Dermis blood vessel endothelial cell (primary cell): ENCODE measurements around the gene SKP2. TPM values are rescaled to one million over a fixed set of nuclear protein-coding genes. Genes with fewer than 3 reads are reported as not detected.

Experiments
- DNase-seq: peaks from one replicate; pipeline ENCODE4 v3.0.0; 2010
- total RNA-seq: library from RNA; depleted of rRNA; stranded (reverse); fragments of >200 nt; gene quantifications from 2 replicates; pipeline ENCODE4 v1.2.3, GENCODE V29; 2014

SKP2 gene
- total RNA-seq, 1 donor from 2014 or later, result 32.3 TPM

DNA sequence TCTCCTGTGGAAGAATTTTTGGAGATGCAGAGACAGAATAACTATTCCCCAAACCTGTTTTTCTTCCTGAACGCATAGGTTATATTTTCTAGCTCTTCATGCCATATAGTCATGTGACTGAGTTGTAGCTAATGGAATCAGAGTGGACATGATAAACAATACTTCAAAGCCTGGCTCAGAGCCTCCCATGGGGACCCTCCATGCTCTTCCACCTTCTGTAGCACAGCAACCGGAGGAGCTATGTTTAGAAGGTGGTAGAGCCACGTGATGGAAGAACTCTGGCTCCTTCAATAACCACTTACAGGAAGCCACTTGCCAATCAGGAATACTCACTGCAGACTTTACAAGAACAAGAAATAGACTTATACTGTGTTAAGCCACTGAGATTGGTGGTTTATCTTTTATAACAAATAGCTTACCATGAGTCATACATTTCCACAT lies 50.6 kb downstream of the SKP2 start:
- peak; percentile 49 for DNase-seq

DNA sequence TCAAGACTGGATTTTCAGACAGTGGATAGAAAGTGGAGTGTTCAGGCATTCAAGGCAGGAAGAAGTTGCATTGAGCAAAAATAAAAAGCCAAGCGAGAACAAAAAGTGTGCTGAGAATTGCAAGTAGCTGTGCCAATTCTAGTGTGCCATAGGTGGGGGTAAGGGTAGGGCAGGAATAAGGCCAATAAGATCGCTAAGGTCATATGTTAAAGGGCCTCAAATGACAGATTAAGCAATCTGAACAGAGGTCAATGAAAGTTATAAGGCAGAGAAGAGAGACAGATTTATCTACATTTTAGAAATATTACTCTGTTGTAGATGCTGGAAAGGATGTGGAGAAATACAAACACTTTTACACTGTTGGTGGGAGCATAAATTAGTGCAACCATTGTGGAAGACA lies 53.4 kb downstream of the SKP2 start:
- DNase-seq, result no peak

DNA sequence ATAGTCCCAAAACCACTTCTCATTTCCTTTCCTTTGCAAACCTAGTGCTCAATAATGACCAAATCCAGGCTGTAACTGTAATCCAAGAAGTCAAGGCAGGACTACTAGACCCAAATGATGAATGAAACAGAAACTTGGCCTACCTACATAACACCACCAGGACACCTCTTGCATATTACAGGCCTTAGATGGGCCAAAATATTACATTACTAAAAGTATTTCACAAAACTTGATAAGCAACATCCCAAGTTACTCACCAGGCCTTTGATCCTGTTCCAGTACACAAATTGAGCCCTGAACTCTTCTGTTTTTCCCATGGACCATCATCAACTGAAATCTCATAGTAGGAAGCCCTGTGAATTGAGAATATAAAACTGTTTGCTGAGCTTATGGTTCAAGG lies 55.0 kb downstream of the SKP2 start:
- no peak for DNase-seq

DNA sequence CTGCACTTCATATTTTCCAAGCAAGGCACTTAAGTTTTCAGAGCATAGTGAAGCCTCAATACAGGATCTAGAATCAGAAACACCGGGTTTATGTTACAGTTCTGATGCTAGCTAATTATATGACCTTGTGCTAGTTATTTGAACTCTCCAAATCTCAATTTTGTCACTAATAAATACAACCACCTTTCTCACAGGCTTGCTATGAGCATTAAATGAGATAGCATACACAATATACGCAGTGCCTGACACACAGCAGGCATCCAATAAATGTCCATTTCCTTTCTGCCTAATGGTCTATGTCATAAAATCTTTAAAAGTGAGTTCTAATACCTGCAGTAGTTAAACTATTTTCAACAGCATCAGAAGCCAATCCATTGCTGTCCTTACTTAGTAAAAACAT lies 56.9 kb downstream of the SKP2 start:
- DNase-seq, result no peak

DNA sequence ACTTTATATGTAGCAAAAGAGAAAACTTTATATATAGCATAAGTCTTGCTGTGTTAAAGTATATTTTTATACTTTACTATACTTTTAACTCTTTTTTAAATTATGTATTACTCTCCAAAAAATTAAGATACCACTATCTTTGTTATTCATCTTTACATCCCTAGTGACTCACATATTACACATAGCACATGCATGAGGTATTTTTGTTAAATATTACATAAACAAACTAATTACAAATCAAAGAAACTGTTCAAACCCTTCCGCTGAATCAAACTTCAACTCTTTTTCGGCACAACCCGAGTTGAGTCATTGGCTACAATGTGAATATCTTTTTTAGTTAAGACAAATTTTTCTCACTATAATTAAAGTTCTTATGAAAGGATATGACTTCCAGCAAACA lies 57.8 kb downstream of the SKP2 start:
- DNase-seq, result peak; percentile 37

DNA sequence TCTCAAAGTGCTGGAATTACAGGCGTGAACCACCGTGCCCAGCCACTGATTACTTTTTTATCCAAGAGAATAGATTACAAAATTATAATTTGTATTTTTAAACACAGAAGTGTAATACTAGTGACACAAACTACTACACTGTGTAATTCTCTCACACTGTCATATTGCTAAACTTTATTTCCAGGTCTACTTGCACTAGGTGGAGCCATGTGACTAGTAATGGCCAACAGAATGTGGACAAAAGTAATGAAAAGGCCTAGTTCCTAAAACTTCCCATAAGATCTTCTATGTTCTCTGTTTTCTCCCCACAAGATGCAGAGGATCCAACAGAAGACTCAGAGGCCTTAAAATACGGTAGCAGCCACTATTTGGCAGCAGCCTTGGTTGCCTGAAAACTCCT lies 62.5 kb downstream of the SKP2 start:
- no peak for DNase-seq

DNA sequence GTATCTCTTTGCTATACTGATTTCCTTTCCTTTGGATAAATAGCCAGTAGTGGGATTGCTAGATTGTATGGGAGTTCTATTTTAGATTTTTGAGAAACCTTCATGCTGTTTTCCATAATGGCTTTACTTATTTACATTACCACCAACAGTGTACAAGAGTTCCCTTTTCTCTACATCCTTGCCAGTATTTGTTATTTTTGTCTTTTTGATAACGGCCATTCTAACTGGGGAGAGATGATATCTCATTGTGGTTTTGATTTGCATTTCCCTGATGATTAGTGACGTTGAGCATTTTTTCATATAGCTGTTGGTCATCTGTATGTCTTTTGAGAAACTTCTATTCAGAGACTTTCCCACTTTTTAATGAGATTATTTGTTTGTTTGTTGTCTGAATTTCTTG lies 64.0 kb downstream of the SKP2 start:
- DNase-seq, result no peak

DNA sequence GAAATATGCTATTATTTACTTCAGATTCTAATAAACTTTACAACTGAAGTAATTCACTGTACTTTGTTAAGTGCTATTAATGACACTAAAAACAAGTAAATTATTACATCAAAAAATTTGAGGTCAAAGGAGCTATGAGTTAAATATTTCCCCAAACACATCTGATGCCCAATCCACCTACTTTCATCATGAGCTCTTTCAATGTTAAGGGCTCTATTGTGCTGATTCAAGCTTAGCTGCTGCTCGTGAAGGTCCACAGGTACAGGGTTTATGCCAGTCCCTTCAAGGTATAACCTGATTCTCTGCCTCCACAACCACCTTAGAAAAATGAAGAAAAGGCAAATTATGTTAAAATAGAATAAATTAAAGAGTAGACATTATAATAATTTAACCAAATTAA lies 65.7 kb downstream of the SKP2 start:
- no peak for DNase-seq

DNA sequence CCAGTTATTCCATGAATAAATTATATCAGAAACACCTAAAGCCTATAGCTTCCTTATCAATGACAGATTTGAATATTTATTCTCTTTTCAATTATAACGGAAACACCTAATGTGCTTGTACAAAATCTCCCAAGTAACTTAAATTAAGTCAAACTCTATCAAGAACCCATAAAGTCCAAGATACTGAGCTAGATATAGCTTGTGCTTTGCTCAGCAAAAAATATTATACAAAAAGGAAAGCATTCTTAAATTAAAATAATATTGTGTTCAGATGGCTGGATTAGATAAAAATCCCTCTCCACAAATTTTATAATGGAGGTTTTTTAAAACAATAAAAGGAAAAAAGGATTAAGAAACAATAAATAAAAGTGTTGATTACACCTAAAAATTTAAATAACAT lies 66.1 kb downstream of the SKP2 start:
- DNase-seq, result no peak

DNA sequence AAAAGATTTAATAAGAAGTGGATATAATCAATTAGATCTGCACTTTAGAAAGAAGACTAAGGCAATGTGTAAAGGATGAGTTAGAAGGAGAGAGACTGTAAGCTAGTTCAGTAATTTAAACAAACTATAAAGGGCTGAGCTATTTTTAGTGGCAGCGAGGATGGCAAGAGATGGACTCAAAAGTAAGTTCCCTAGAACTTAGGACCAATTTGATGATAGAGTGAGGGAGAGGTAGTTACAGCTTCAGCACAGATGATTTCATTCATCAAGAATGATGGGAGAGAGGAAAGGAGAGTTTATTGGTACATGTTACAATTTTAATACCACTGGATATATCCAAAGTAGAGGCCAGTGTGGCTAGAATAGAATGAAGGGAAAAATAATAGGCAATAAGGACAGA lies 70.7 kb downstream of the SKP2 start:
- DNase-seq, result no peak

DNA sequence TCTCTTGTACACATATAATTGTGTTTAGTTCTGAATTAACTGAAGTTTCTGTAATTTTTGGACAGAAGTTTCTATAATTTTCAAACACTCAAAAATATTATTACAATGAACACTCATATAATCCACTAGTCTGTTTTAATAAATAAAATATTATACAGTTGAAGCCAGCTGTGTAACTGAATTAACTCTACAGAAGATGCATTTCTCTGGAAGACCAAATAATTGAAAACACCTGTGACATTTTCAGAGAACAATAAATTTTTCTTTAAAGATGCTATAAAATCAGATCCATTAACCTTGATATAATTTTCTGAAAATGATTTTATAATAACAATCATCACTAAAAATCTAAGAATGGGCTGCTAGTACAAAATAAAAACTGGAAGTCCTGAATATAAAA lies 75.1 kb downstream of the SKP2 start:
- DNase-seq, result no peak

DNA sequence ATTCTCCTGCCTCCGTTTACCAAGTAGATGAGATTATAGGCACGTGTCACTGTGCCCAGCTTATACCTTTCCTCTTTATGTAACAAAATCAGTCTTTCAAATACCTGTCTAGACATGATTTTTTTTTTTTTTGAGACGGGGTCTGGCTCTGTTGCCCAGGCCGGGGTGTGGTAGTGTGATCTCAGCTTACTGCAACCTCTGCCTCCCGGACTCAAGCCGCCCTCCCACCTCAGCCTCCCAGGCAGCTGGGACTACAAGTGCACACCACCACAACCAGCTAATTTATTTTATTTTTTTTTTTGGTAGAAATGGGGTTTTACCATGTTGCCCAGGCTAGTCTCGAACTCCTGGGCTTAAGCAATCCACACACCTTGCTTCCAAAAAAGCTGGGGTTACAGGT lies 76.6 kb downstream of the SKP2 start:
- no peak for DNase-seq

DNA sequence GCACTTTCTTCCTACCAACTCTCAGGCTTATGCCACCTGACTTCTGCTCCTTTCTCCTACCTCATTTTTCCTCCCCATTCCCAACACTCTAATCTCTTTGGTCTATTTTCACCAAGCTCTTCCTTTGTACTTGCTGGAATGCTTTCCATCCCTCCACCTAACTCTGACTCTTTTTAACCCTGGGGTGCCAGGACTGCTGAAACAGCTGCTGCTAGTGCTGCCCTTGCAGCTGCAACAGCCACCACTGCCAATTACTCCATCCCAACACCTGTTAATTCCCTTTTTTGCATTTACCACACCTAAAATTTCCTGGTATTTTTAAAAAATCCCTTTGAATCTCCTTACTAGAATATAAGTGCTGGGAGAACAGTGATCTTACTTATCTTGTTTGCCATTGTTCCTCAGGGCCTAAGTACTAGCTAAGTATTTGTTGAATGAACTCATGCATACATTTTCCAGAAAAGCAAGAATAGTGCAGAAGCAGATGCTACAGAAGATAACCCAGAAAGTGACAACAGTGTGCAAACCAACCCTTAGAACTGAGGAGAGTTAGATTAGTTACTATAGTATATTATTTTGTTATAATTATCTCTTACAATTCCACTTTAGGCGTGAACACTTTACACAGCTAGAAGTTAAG lies 78.4 kb downstream of the SKP2 start:
- DNase-seq, result no peak

DNA sequence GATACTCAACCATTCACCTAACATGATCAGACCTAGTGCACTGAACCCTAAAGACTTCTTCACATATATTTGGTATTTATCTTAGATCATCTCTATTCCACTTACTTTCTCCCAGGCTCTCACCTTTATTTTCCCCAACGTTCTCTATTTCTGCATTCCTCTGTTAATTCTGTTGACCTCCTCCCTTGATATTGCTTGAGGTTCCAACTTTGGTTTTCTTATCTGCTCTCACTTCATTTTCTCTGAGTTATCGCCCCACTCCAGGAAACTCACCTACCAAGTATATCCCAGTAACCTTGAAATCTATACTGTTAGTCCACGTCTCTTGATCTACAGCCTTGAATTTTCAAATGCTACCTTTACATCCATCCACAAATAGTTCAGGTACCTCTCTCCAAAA lies 80.6 kb downstream of the SKP2 start:
- no peak for DNase-seq

Other genes starting within 250 kb of the SKP2 start
- not detected in 2 replicates for gene CAPSL, start 213.5 kb upstream of the SKP2 start, total RNA-seq
- gene UGT3A1, start 160.7 kb upstream of the SKP2 start, total RNA-seq, result not detected in 2 replicates
- gene UGT3A2, start 85.2 kb upstream of the SKP2 start, total RNA-seq, result not detected in 2 replicates
- gene LMBRD2, start 224 bp upstream of the SKP2 start, total RNA-seq, result 8.8 and 13.1 TPM in 2 replicates
- 16.3 and 22.5 TPM in 2 replicates for gene NADK2, start 89.8 kb downstream of the SKP2 start, total RNA-seq
- gene RANBP3L, start 149.8 kb downstream of the SKP2 start, total RNA-seq, result under 0.01 TPM in 1 of 2 replicates, not detected in the other